Loucy (cell line): ENCODE data around the gene MCM3AP.
A peak's percentile ranks its signal among the peaks of the same experiment; 100 is the strongest.

Experiments used
- H2AFZ ChIP-seq: fragments of 200-600 bp; sonication (generic); 2 replicates; pipeline ENCODE4 v1.6.0; 2016; ENCODE audit warnings: antibody characterized with exemption, mild to moderate bottlenecking, low read length, moderate library complexity
- H3F3A ChIP-seq: fragments of 200-600 bp; 2 replicates; pipeline ENCODE4 v1.6.0; 2016; ENCODE audit warnings: antibody characterized with exemption, low read depth, mild to moderate bottlenecking
- H3K27me3 ChIP-seq: fragments of 200-600 bp; sonication (generic); 2 replicates; pipeline ENCODE4 v1.6.1; 2014; ENCODE audit warnings: low read length, mild to moderate bottlenecking; ENCODE audit not compliant: insufficient read depth, poor library complexity, severe bottlenecking
- H3K36me3 ChIP-seq: fragments of 200-600 bp; sonication (generic); 2 replicates; pipeline ENCODE4 v1.6.1; 2016; ENCODE audit warnings: low read length; ENCODE audit not compliant: insufficient read depth
- H3K4me1 ChIP-seq: fragments of 200-600 bp; sonication (generic); 2 replicates; pipeline ENCODE4 v1.5.1; 2014; ENCODE audit warnings: low read length, mild to moderate bottlenecking; ENCODE audit not compliant: insufficient read depth, poor library complexity, severe bottlenecking
- H3K4me2 ChIP-seq: fragments of 200-600 bp; sonication (generic); 2 replicates; pipeline ENCODE4 v1.6.0; 2014; ENCODE audit warnings: antibody characterized with exemption, low read length, low read depth, mild to moderate bottlenecking; ENCODE audit not compliant: poor library complexity, severe bottlenecking
- H3K4me3 ChIP-seq: fragments of 200-600 bp; sonication (generic); 2 replicates; pipeline ENCODE4 v1.5.1; 2014; ENCODE audit warnings: low read length, mild to moderate bottlenecking, mixed read lengths; ENCODE audit not compliant: poor library complexity, severe bottlenecking
- H3K79me2 ChIP-seq: fragments of 200-600 bp; sonication (generic); 2 replicates; pipeline ENCODE4 v1.6.1; 2014; ENCODE audit warnings: low read length; ENCODE audit not compliant: insufficient read depth
- H3K9ac ChIP-seq: fragments of 200-600 bp; sonication (generic); 2 replicates; pipeline ENCODE4 v1.6.0; 2014; ENCODE audit warnings: mild to moderate bottlenecking, low read depth, low read length, moderate library complexity; ENCODE audit not compliant: poor library complexity, severe bottlenecking
- H3K9me2 ChIP-seq: fragments of 200-600 bp; sonication (generic); replicated peaks from 2 replicates; pipeline ENCODE4 v1.6.1; 2016; ENCODE audit warnings: low read depth, low read length, mixed read lengths
- H3K9me3 ChIP-seq: fragments of 200-600 bp; sonication (generic); 2 replicates; pipeline ENCODE4 v1.6.1; 2014; ENCODE audit warnings: mild to moderate bottlenecking, antibody characterized with exemption, low read length, low read depth; ENCODE audit not compliant: insufficient read depth
- H4K20me1 ChIP-seq: fragments of 200-600 bp; sonication (generic); 2 replicates; pipeline ENCODE4 v1.6.0; 2014; ENCODE audit warnings: antibody characterized with exemption, low read length, mild to moderate bottlenecking; ENCODE audit not compliant: insufficient read depth, poor library complexity, severe bottlenecking
- CTCF ChIP-seq: fragments of 200-600 bp; sonication (generic); conservative IDR thresholded peaks from 2 replicates; pipeline ENCODE4 v1.5.1; 2014; ENCODE audit warnings: mild to moderate bottlenecking, antibody characterized with exemption, low read length
- EZH2phosphoT487 ChIP-seq: fragments of 200-600 bp; IDR thresholded peaks from 2 replicates; pipeline ENCODE4 v1.6.1; 2018; ENCODE audit warnings: antibody characterized with exemption, mild to moderate bottlenecking, moderate library complexity, borderline replicate concordance

The MCM3AP gene

GRCh38 chr21:46325073-46325912 lies 39.9 kb upstream of the MCM3AP start:
- Histone ChIP-seq H3K9ac (peak overlapping the region; percentile 96), H3K4me3 (peak overlapping the region; percentile 92), H4K20me1 (peaks cover 38% of the 10 kb centered on the region), H3K27me3 (peaks cover 17% of the 10 kb centered on the region), H3K4me2 (peak overlapping the region; percentile 95), H3K79me2 (peaks cover 83% of the 10 kb centered on the region), H3F3A (peaks cover 16% of the 10 kb centered on the region), H3K9me3 (no peaks in the 10 kb centered on the region), H3K9me2 (no peaks in the 10 kb centered on the region), H2AFZ (peak overlapping the region; percentile 77), H3K4me1 (peaks cover 48% of the 10 kb centered on the region), H3K36me3 (peaks cover 14% of the 10 kb centered on the region; the same call in 1 of the 2 replicates)
- TF ChIP-seq CTCF: peak; percentile 35
- TF ChIP-seq EZH2phosphoT487: no peak

- Histone ChIP-seq H3K36me3 (peaks cover 8% of the 10 kb centered on the region; the same call in 1 of the 2 replicates), H3K79me2 (peaks cover 81% of the 10 kb centered on the region), H3K9ac (peak overlapping the region; percentile 100), H4K20me1 (peaks cover 38% of the 10 kb centered on the region), H3K4me1 (peaks cover 50% of the 10 kb centered on the region), H3F3A (peaks cover 16% of the 10 kb centered on the region), H3K4me2 (peak overlapping the region; percentile 95), H3K4me3 (peak overlapping the region; percentile 99), H2AFZ (peak overlapping the region; percentile 78), H3K27me3 (peaks cover 17% of the 10 kb centered on the region), H3K9me3 (no peaks in the 10 kb centered on the region), H3K9me2 (no peaks in the 10 kb centered on the region)
- no peak for TF ChIP-seq CTCF
- no peak for TF ChIP-seq EZH2phosphoT487
Measured at GRCh38 chr21:46324390-46325072, 39.1 kb upstream of the MCM3AP start.

- Histone ChIP-seq H3K4me2 (peak within 1 kb of the TSS; percentile 99), H3K4me1 (peaks cover 49% of the 10 kb centered on the region), H3K9me2 (no peaks in the 10 kb centered on the region), H3F3A (peaks cover 16% of the 10 kb centered on the region), H3K9ac (peak within 1 kb of the TSS; percentile 100), H3K9me3 (no peaks in the 10 kb centered on the region), H2AFZ (peak within 1 kb of the TSS; percentile 78), H3K4me3 (peak within 1 kb of the TSS; percentile 99), H4K20me1 (peaks cover 38% of the 10 kb centered on the region), H3K27me3 (peaks cover 17% of the 10 kb centered on the region), H3K36me3 (peaks cover 4% of the 10 kb centered on the region; the same call in 1 of the 2 replicates), H3K79me2 (peaks cover 81% of the 10 kb centered on the region)
- TF ChIP-seq CTCF (no peak), EZH2phosphoT487 (no peak)
Measured at GRCh38 chr21:46323710-46324389, 38.4 kb upstream of the MCM3AP start, which contains the start of the genes C21orf58 and PCNT. Gene C21orf58 (minus strand): TSS chr21:46323870. CDS start chr21:46322738, 1,132 bp downstream. Gene PCNT (plus strand): TSS chr21:46324156. CDS start chr21:46324229, 73 bp downstream.
